H1 (cell line): Measurements from ENCODE around the gene ANXA7. TPM values are rescaled to one million over a fixed set of nuclear protein-coding genes. Genes with fewer than 3 reads are reported as not detected.

Source experiments
- CTCF ChIA-PET: fragments of 300-600 bp; sonication (Branson Sonifier 250); formaldehyde crosslinking; loops from one replicate; lab custom pipeline; 2021; ENCODE audit not compliant: partially characterized antibody; lab: Charles Lee
- POLR2A ChIA-PET: fragments of 300-600 bp; sonication (Branson Sonifier 250); formaldehyde crosslinking; loops from one replicate; lab custom pipeline; 2021; ENCODE audit warnings: inconsistent platforms; ENCODE audit not compliant: partially characterized antibody; lab: Charles Lee
- DNase-seq, 2 experiments: peaks; one replicate each; pipeline versions ENCODE4 v3.0.0 to v3.0.0-alpha.2; 2010 to 2022; ENCODE audit warnings: low spot score in 2 of 2, low read depth in 1 of 2, mixed read lengths in 1 of 2
- FAIRE-seq: peaks from 2 replicates; lab custom pipeline; 2011; peaks lifted over from hg19 to GRCh38; lab: Jason Lieb, UNC
- H2AFZ ChIP-seq: 2 replicates; pipeline ENCODE4 v1.8.1; 2012; ENCODE audit warnings: low read length, inconsistent platforms
- H2AK5ac ChIP-seq: 2 replicates; pipeline ENCODE4 v1.6.1; 2013; ENCODE audit warnings: low read depth, low read length
- H2BK120ac ChIP-seq: replicated peaks from 2 replicates; pipeline ENCODE3; 2013; ENCODE audit warnings: low read depth, low read length, inconsistent platforms
- H2BK12ac ChIP-seq: 2 replicates; pipeline ENCODE4 v1.6.1; 2013; ENCODE audit warnings: low read depth, low read length
- H2BK15ac ChIP-seq: 2 replicates; pipeline ENCODE4 v1.6.1; 2013; ENCODE audit warnings: low read length
- H2BK20ac ChIP-seq: 2 replicates; pipeline ENCODE4 v1.6.1; 2013; ENCODE audit warnings: low read length
- H2BK5ac ChIP-seq: 2 replicates; pipeline ENCODE4 v1.6.1; 2013; ENCODE audit warnings: low read depth, low read length
- H3K14ac ChIP-seq: 2 replicates; pipeline ENCODE4 v1.6.1; 2013; ENCODE audit warnings: inconsistent platforms; ENCODE audit not compliant: insufficient read length
- H3K18ac ChIP-seq: 2 replicates; pipeline ENCODE4 v1.6.1; 2013; ENCODE audit warnings: low read length; ENCODE audit errors: extremely low read depth
- H3K23ac ChIP-seq: 2 replicates; pipeline ENCODE4 v1.6.1; 2013; ENCODE audit warnings: inconsistent platforms; ENCODE audit not compliant: insufficient read length
- H3K23me2 ChIP-seq: 2 replicates; pipeline ENCODE4 v1.6.1; 2013; ENCODE audit warnings: low read depth, low read length
- H3K27ac ChIP-seq: 2 replicates; pipeline ENCODE4 v1.6.1; 2011; ENCODE audit warnings: low read depth, low read length, inconsistent platforms
- H3K27me3 ChIP-seq, 4 experiments: replicated peaks in 1 of 4; 1 replicate in 1 of 4; 2 replicates in 3 of 4; pipeline versions ENCODE4 v1.6.1 to v1.8.1; 2011 to 2013; ENCODE audit warnings: low read length in 3 of 4, mild to moderate bottlenecking in 3 of 4, inconsistent platforms in 2 of 4, mixed read lengths in 2 of 4, moderate library complexity in 1 of 4; ENCODE audit not compliant: control insufficient read depth in 3 of 4, insufficient read depth in 3 of 4; ENCODE audit errors: extremely low read depth in 1 of 4
- H3K36me3 ChIP-seq, 4 experiments: 2 replicates each; pipeline versions ENCODE4 v1.6.1 to v1.8.1; 2011 to 2013; ENCODE audit warnings: mild to moderate bottlenecking in 4 of 4, low read length in 3 of 4, moderate library complexity in 2 of 4, control low read depth in 1 of 4, inconsistent platforms in 1 of 4; ENCODE audit not compliant: insufficient read depth in 4 of 4, control insufficient read depth in 2 of 4
- H3K4ac ChIP-seq: replicated peaks from 2 replicates; pipeline ENCODE3; 2013; ENCODE audit warnings: low read length, low read depth, mixed read lengths, inconsistent platforms; ENCODE audit not compliant: insufficient read length
- H3K4me1 ChIP-seq, 4 experiments: replicated peaks in 1 of 4; 1 replicate in 1 of 4; 2 replicates in 3 of 4; pipeline versions ENCODE4 v1.6.1 to v1.8.1; 2011 to 2013; ENCODE audit warnings: low read length in 3 of 4, inconsistent platforms in 2 of 4, mixed read lengths in 1 of 4; ENCODE audit not compliant: insufficient read depth in 4 of 4, control insufficient read depth in 3 of 4
- H3K4me2 ChIP-seq, 2 experiments: 2 replicates each; pipeline versions ENCODE4 v1.6.1 to v1.8.1; 2011 to 2013; ENCODE audit warnings: low read depth in 2 of 2, low read length in 2 of 2, control low read depth in 1 of 2, inconsistent platforms in 1 of 2, mild to moderate bottlenecking in 1 of 2; ENCODE audit not compliant: insufficient read depth in 1 of 2
- H3K4me3 ChIP-seq, 4 experiments: fragments of 200-600, 300-600 bp in 1 of 4; sonication (generic), shearing (Covaris generic), sonication (Bioruptor Twin) in 1 of 4; 2 replicates each; pipeline versions ENCODE4 v1.5.1 to v1.8.1; 2011 to 2016; ENCODE audit warnings: low read length in 4 of 4, low read depth in 3 of 4, control low read depth in 2 of 4, inconsistent platforms in 2 of 4, mild to moderate bottlenecking in 2 of 4, mixed read lengths in 1 of 4, moderate library complexity in 1 of 4; ENCODE audit not compliant: insufficient read depth in 2 of 4; ENCODE audit errors: extremely low read depth in 1 of 4
- H3K56ac ChIP-seq: replicated peaks from 2 replicates; pipeline ENCODE3; 2013; ENCODE audit warnings: low read depth, mild to moderate bottlenecking, mixed read lengths, low read length, inconsistent platforms; ENCODE audit not compliant: insufficient read length
- H3K79me1 ChIP-seq: 2 replicates; pipeline ENCODE4 v1.6.1; 2013; ENCODE audit warnings: low read depth, low read length, control low read depth
- H3K79me2 ChIP-seq, 2 experiments: 2 replicates each; pipeline versions ENCODE4 v1.6.1 to v1.8.1; 2012 to 2013; ENCODE audit warnings: low read length in 2 of 2, mild to moderate bottlenecking in 2 of 2, inconsistent platforms in 1 of 2; ENCODE audit not compliant: insufficient read depth in 2 of 2, control insufficient read depth in 1 of 2
- H3K9ac ChIP-seq, 4 experiments: replicated peaks in 1 of 4; 1 replicate in 1 of 4; 2 replicates in 3 of 4; pipeline versions ENCODE4 v1.6.1 to v1.8.1; 2011 to 2013; ENCODE audit warnings: low read depth in 3 of 4, low read length in 3 of 4, control low read depth in 2 of 4, mild to moderate bottlenecking in 2 of 4, moderate library complexity in 2 of 4, inconsistent platforms in 1 of 4; ENCODE audit errors: extremely low read depth in 1 of 4
- H3K9me3 ChIP-seq, 2 experiments: 2 replicates each; pipeline versions ENCODE4 v1.6.1 to v1.8.1; 2012 to 2013; ENCODE audit warnings: mild to moderate bottlenecking in 2 of 2, moderate library complexity in 2 of 2, control low read depth in 1 of 2, inconsistent platforms in 1 of 2, low read depth in 1 of 2, low read length in 1 of 2, mixed read lengths in 1 of 2; ENCODE audit not compliant: insufficient read depth in 2 of 2
- H4K20me1 ChIP-seq, 2 experiments: replicated peaks in 1 of 2; 2 replicates each; pipeline versions ENCODE3 to v1.8.1; 2011 to 2013; ENCODE audit warnings: inconsistent platforms in 2 of 2, low read length in 2 of 2, mild to moderate bottlenecking in 1 of 2; ENCODE audit not compliant: insufficient read depth in 2 of 2, control insufficient read depth in 1 of 2
- H4K5ac ChIP-seq: 2 replicates; pipeline ENCODE4 v1.6.1; 2013; ENCODE audit warnings: low read length, low read depth, mixed read lengths, inconsistent platforms; ENCODE audit not compliant: insufficient read length
- H4K8ac ChIP-seq: 2 replicates; pipeline ENCODE4 v1.8.0; 2013; ENCODE audit warnings: mild to moderate bottlenecking, moderate library complexity, low read length, inconsistent platforms; ENCODE audit not compliant: insufficient read depth; ENCODE audit errors: extremely low read depth
- H4K91ac ChIP-seq: replicated peaks from 2 replicates; pipeline ENCODE3; 2013; ENCODE audit warnings: low read length, mixed read lengths, inconsistent platforms; ENCODE audit not compliant: insufficient read length
- BCL11A ChIP-seq, 2 experiments: IDR thresholded peaks; one replicate each; pipeline ENCODE4 v1.6.1; 2011; ENCODE audit warnings: low read depth in 2 of 2, low read length in 2 of 2, mild to moderate bottlenecking in 2 of 2
- KDM1A ChIP-seq: fragments of 200-600, 300-600 bp; sonication (generic); IDR thresholded peaks from 2 replicates; pipeline ENCODE4 v1.7.1; 2016; ENCODE audit warnings: mild to moderate bottlenecking, low read length, borderline replicate concordance
- KDM5A ChIP-seq: fragments of 200-600 bp; IDR thresholded peaks from 2 replicates; pipeline ENCODE4 v1.7.1; 2012; ENCODE audit warnings: mild to moderate bottlenecking, low read length, inconsistent platforms, mixed read lengths
- WGBS, 2 experiments: shearing (Covaris generic) in 1 of 2; methylation state at CpG; one replicate each; pipeline versions ENCODE4 v1.1.6 to v1.1.7; 2013 to 2015; ENCODE audit warnings: low lambda C conversion rate in 2 of 2, mixed read lengths in 2 of 2, inconsistent platforms in 1 of 2, low coverage in 1 of 2, missing lambda C conversion rate in 1 of 2; ENCODE audit not compliant: insufficient replicate concordance in 2 of 2, insufficient coverage in 1 of 2, insufficient read length in 1 of 2; ENCODE audit errors: extremely low coverage in 1 of 2, missing lambda C conversion rate in 1 of 2; 5-methylcytosine and 5-hydroxymethylcytosine counted together
- polyA plus RNA-seq, 7 experiments: library from polyadenylated mRNA; depleted of rRNA in 3 of 7; stranded (reverse) in 5 of 7; unstranded in 2 of 7; fragments of >200 nt in 5 of 7; fragments of 200-250 nt in 2 of 7; gene quantifications; 1 replicate in 5 of 7; 2 replicates in 1 of 7; 4 replicates in 1 of 7; pipeline versions ENCODE4 v1.2.1 to v1.2.3, GENCODE V29; 2011 to 2013; ENCODE audit warnings: missing spikeins in 2 of 7, mixed read lengths in 2 of 7
- total RNA-seq: library from RNA; stranded (reverse); fragmentation: NEBNext Ultra II Directional; extraction: Animal tissue kit (Norgen Biotek cat#: 25700); gene quantifications from 2 replicates; pipeline ENCODE4 v1.2.1, GENCODE V29; 2021

The ANXA7 gene
- total and polyA plus RNA-seq, 2 of the 8 experiments (the other 6 are each of a cell fraction or from before 2014, with no cell fraction given), result 37.1 to 63.6 TPM

DNA sequence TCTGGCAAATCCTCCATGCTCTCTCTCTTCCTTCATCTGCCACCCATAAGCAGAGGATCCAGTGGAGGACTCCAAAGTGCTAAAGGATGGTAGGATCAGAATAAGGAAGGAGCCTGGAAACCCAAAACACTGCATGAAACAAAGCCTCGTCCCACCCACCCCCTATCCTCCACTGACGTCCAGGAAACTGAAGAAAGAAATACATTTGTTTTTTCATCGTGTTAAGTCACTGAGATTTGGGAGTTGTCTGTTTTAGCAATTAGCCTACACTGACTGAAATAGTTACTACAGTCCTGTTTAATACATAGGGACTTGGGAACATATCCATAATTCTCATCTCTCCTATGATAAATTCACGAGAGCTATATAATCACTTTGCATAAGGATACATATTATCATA, 14.8 kb downstream of the ANXA7 start:
- POLR2A ChIA-PET, result interaction anchor here (1.4 kb wide), 1 partner anchor 146 kb away, joined by 5 read pairs; no protein-coding TSS in a partner anchor
- CTCF ChIA-PET, result no interaction called here

More for the DNA sequence above, 14.8 kb downstream of the ANXA7 start:
- H3K27ac ChIP-seq, result no peak overlapping the region
- no peak overlapping the region for H2BK5ac ChIP-seq
- no peak overlapping the region for H4K5ac ChIP-seq
- no peak overlapping the region for H2BK120ac ChIP-seq
- H3K14ac ChIP-seq, result no peak overlapping the region
- H2BK20ac ChIP-seq, result no peak overlapping the region
- H3K9me3 ChIP-seq, result no peaks in the 10 kb centered on the region
- no peak overlapping the region for H3K18ac ChIP-seq
- H3K4me3 ChIP-seq, result no peak overlapping the region
- no peaks in the 10 kb centered on the region for H3K27me3 ChIP-seq
- TF ChIP-seq BCL11A (IDR thresholded peaks at IDR 0.05; ENCODE audit: low read depth in 2 of 2, low read length in 2 of 2), result no peak
- TF ChIP-seq KDM5A, result no peak
- TF ChIP-seq KDM1A, result no peak
- H3K4me1 ChIP-seq, result no peaks in the 10 kb centered on the region
- peaks cover 0 to 14% of the 10 kb centered on the region in 2 experiments; a peak in 1 of 4 replicates for H3K79me2 ChIP-seq
- no peaks in the 10 kb centered on the region for H3K23me2 ChIP-seq
- no peaks in the 10 kb centered on the region for H4K20me1 ChIP-seq
- H4K8ac ChIP-seq, result no peak overlapping the region
- H3K36me3 ChIP-seq, result peaks cover 7 to 27% (median 18%) of the 10 kb centered on the region in 4 experiments
- H3K4ac ChIP-seq, result no peak overlapping the region
- no peak overlapping the region for H3K9ac ChIP-seq
- H3K23ac ChIP-seq, result no peak overlapping the region
- WGBS, 2 experiments, result 89% methylated on average over 4 of the region's 4 CpGs; no CpG with 5 or more reads in 1 of the 2 experiments
- H4K91ac ChIP-seq, result no peak overlapping the region
- no peak overlapping the region for H2AK5ac ChIP-seq
- no peak overlapping the region for H3K56ac ChIP-seq
- H3K79me1 ChIP-seq, result no peaks in the 10 kb centered on the region
- DNase-seq (no peak), FAIRE-seq (no peak)
- no peak overlapping the region for H2BK12ac ChIP-seq
- H3K4me2 ChIP-seq, result no peak overlapping the region
- H2BK15ac ChIP-seq, result no peak overlapping the region
- H2AFZ ChIP-seq, result no peak overlapping the region
